ENCODE measurements around the gene OR6J1.
A peak's percentile ranks its signal among the peaks of the same experiment; 100 is the strongest.

Gene OR6J1

GRCh38 chr14:22657861-22658260 lies 13.7 kb upstream of the OR6J1 start:
- POLR2A ChIA-PET, result interaction anchor here (2.3 kb wide), 1 partner anchor 109 kb away, joined by 6 read pairs; the partner anchor contains the start of gene OXA1L
- CTCF ChIA-PET, result interaction anchor here (0.5 to 5.1 kb wide), 17 partner anchors 14 to 195 kb away, joined by 3 to 44 read pairs (median 4); partner anchors contain the start of genes DAD1, OR6J1 and OXA1L
- Histone ChIP-seq H3K4me3 (ENCODE audit: low read depth, low read length) (no peak overlapping the region), H3K9me3 (ENCODE audit: control insufficient read depth, insufficient read depth, low read depth, low read length) (no peaks in the 10 kb centered on the region), H3K27ac (ENCODE audit: extremely low read depth, low read depth, low read length) (no peak overlapping the region), H3K36me3 (ENCODE audit: control insufficient read depth in 2 of 2, insufficient read depth in 1 of 2, low read length in 2 of 2) (no peaks in the 10 kb centered on the region), H3K4me1 (ENCODE audit: control insufficient read depth, insufficient read depth, low read length) (peaks cover 5% of the 10 kb centered on the region; the same call in 1 of the 2 replicates)
- TF ChIP-seq ZNF391 (tag by site-specific recombination; IDR thresholded peaks at IDR 0.05; ENCODE audit: borderline replicate concordance, low read depth), result no peak
- peak; percentile 73 for TF ChIP-seq ZNF654 (tag by site-specific recombination; IDR thresholded peaks at IDR 0.05; ENCODE audit: low read depth)
- peak; percentile 46; the same call in 1 of the 2 replicates for TF ChIP-seq CTCF (tag by site-specific recombination; IDR thresholded peaks at IDR 0.05)

- ChIA-PET CTCF (interaction anchor here (0.5 to 5.1 kb wide), 17 partner anchors 13 to 196 kb away, joined by 3 to 44 read pairs (median 3); partner anchors contain the start of genes OR6J1 and OXA1L), POLR2A (no interaction called here)
- Histone ChIP-seq H3K4me1 (ENCODE audit: control insufficient read depth, insufficient read depth, low read length) (peaks cover 5% of the 10 kb centered on the region; the same call in 1 of the 2 replicates), H3K4me3 (ENCODE audit: low read depth, low read length) (no peak overlapping the region), H3K9me3 (ENCODE audit: control insufficient read depth, insufficient read depth, low read depth, low read length) (no peaks in the 10 kb centered on the region), H3K27ac (ENCODE audit: extremely low read depth, low read depth, low read length) (no peak overlapping the region), H3K36me3 (ENCODE audit: control insufficient read depth in 2 of 2, insufficient read depth in 1 of 2, low read length in 2 of 2) (no peaks in the 10 kb centered on the region)
- TF ChIP-seq PRDM10 (tag by site-specific recombination; IDR thresholded peaks at IDR 0.05), result peak; percentile 72
- TF ChIP-seq ZNF121 (tag by site-specific recombination; IDR thresholded peaks at IDR 0.05), result no peak
Measured at GRCh38 chr14:22656945-22657731, 13.0 kb upstream of the OR6J1 start.

- H3K36me3 ChIP-seq (ENCODE audit: control insufficient read depth in 2 of 2, insufficient read depth in 1 of 2, low read length in 2 of 2), result no peaks in the 10 kb centered on the region
- CTCF ChIA-PET, result interaction anchor here (0.6 to 5.1 kb wide), 6 partner anchors 82 to 197 kb away, joined by 3 to 44 read pairs (median 8); no protein-coding TSS in a partner anchor
- H3K27ac ChIP-seq (ENCODE audit: extremely low read depth, low read depth, low read length), result no peak overlapping the region
- no peak overlapping the region for H3K4me3 ChIP-seq (ENCODE audit: low read depth, low read length)
- H3K4me1 ChIP-seq (ENCODE audit: control insufficient read depth, insufficient read depth, low read length), result peaks cover 5% of the 10 kb centered on the region; the same call in 1 of the 2 replicates
- POLR2A ChIA-PET, result interaction anchor here (0.7 kb wide), 1 partner anchor 8 kb away, joined by 3 read pairs; no protein-coding TSS in a partner anchor
- H3K9me3 ChIP-seq (ENCODE audit: control insufficient read depth, insufficient read depth, low read depth, low read length), result no peaks in the 10 kb centered on the region
- TF ChIP-seq ZNF626 (tag by site-specific recombination; IDR thresholded peaks at IDR 0.05), result no peak
- TF ChIP-seq ZNF398 (tag by site-specific recombination; IDR thresholded peaks at IDR 0.05), result no peak
- no peak for TF ChIP-seq KLF7 (tag by site-specific recombination; IDR thresholded peaks at IDR 0.05; ENCODE audit: borderline replicate concordance)
- TF ChIP-seq ZNF521 (tag by site-specific recombination; IDR thresholded peaks at IDR 0.05), result no peak
- TF ChIP-seq ZNF155 (tag by site-specific recombination; IDR thresholded peaks at IDR 0.05), result no peak
- TF ChIP-seq SP3 (tag by site-specific recombination; IDR thresholded peaks at IDR 0.05), result no peak
- no peak for TF ChIP-seq GLI4 (tag by site-specific recombination; IDR thresholded peaks at IDR 0.05)
- no peak for TF ChIP-seq ZNF48 (tag by site-specific recombination; IDR thresholded peaks at IDR 0.05)
- no peak for TF ChIP-seq ZNF747 (tag by site-specific recombination; IDR thresholded peaks at IDR 0.05)
- no peak for TF ChIP-seq ZNF157 (tag by site-specific recombination; IDR thresholded peaks at IDR 0.05)
- TF ChIP-seq PRDM4 (tag by site-specific recombination; IDR thresholded peaks at IDR 0.05), result no peak
- no peak for TF ChIP-seq ZFP69B (tag by site-specific recombination; IDR thresholded peaks at IDR 0.05)
- no peak for TF ChIP-seq TCF7L2 (IDR thresholded peaks at IDR 0.05; ENCODE audit: borderline replicate concordance, low read depth, low read length)
Measured at GRCh38 chr14:22656226-22656625, 12.1 kb upstream of the OR6J1 start.
